HG03460 (cell line): ENCODE measurements around the gene HOXA7.

Experiments
- ATAC-seq: cut with Tn5 transposase; IDR thresholded peaks from one replicate; pipeline ENCODE4 v1.9.1; 2021; ENCODE audit not compliant: unreplicated experiment

HOXA7 gene

GRCh38 chr7:27171637-27172314, 15.3 kb upstream of the HOXA7 start:
- no peak for ATAC-seq

DNA sequence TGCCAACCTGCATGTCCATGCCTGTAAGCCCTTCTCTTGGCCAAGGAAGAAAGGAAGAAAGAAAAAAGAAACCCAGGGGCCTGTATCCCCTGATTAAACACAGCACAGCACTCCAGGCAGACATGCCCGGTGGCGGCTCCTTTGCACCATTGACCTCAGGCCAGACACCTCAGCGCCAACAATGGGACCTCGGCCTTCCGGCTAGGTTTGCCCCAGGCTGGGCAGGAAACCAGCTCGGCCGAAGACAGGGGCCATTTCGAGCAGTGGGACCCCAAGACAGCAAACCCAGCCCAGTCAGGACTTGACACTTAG, 14.8 kb upstream of the HOXA7 start:
- no peak for ATAC-seq

DNA sequence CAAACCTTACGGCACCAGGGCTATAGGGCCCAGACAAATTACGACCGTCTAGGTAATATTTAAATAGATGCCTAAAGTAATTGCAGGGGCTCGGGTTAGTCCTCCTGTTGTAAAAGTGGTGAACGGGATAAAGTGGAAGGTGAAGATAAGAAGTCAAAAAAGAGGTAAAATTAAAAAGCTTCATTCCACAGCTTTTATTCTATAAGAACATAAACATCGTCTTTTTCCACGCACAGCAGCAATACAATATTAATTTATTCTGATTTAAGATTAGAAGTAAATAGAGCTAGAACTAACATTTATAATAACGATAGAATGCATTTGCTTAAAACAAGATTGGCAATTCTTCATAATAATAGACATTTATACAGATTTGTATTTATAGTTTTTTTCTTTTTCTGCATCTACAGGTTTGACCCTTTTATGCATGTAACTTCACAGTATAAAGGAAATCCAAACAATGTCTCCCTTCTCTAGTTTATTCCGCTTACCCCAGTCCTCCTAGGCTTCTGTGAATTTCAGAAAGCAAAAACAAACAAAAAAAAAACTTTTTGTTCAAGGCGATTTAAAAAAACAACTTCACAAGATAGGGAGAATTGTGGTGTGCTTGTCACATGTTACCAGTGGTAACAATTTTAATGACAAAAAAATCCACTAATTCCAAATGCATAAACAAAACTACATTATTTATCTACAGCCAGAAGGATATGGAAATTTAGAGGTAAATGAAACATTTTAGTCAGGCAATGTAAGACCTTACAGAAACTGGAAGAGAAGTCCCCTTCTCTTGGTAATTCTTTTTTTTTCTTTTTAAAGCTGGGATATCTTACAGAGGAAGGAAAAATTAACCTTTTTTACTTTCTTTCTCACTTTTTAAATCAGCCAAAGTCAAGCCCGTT, 14.2 kb upstream of the HOXA7 start:
- no peak for ATAC-seq

GRCh38 chr7:27169658-27170425, 13.4 kb upstream of the HOXA7 start:
- ATAC-seq, result no peak

- no peak for ATAC-seq
Observed at GRCh38 chr7:27168265-27168947, 11.9 kb upstream of the HOXA7 start.

DNA sequence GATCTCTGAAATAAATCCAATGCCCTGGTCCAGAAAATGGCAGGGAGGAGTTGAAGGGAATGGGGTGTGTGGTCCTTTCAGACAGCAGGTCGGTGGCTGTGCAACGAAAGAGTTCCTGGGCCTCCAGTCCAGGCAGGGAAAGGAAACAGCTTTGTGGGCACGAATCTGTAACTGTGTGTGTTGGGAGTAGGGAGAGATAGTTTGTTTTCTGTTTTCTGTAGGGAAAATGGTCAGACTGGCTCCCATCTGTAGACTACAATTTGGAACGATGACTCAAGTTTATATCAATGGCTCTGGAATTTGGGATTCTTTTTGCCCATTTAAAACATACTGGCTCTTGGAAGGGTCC, 11.4 kb upstream of the HOXA7 start:
- ATAC-seq, result no peak

DNA sequence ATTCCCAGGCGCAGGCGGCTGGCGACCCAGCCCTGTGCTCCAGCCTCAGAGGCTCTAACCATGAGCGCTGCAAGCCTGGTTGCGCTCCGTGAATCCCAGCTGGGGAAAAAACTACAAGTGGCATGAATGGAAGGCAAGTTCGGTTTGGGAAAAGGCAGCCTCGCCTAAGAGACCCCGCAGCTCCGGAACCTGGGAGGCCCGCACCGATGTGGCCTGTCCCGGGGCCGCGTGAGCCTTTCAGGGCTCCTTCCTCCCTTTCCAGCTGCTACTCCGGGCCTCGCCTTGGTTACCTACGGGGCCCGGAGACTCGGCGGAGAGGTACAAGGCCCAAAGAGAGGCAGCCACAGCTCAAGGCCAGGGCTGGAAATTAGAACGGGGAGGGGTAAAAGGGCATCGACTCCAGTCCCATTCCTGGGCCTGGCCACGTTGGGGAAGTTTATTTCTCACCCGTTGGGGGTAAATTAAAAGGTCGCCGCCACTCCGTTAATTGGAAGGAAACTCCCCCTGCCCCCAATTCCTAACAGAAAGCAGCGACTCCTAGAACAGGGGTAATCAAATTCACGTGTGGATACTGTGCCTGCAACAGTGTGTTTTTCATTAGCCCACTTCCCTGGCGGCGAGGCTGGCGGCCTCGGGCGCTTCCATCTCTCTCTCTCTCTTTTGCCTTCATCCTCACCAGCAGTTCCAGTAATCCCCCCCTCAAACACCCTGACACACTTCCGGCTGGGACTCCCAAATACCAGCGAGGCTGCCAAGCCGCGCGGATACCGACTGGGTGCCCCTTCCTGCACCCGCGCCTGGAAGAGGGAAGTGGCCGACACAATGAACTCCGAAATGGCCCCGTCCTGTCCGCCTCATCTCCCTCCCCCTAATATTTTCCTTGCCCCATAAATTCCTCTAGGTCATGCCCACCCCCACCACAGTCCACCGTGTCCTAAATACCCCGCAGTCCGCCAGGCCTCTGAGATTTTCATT, 10.3 kb upstream of the HOXA7 start:
- no peak for ATAC-seq

GRCh38 chr7:27165996-27166530, 9.6 kb upstream of the HOXA7 start:
- ATAC-seq, result no peak

DNA sequence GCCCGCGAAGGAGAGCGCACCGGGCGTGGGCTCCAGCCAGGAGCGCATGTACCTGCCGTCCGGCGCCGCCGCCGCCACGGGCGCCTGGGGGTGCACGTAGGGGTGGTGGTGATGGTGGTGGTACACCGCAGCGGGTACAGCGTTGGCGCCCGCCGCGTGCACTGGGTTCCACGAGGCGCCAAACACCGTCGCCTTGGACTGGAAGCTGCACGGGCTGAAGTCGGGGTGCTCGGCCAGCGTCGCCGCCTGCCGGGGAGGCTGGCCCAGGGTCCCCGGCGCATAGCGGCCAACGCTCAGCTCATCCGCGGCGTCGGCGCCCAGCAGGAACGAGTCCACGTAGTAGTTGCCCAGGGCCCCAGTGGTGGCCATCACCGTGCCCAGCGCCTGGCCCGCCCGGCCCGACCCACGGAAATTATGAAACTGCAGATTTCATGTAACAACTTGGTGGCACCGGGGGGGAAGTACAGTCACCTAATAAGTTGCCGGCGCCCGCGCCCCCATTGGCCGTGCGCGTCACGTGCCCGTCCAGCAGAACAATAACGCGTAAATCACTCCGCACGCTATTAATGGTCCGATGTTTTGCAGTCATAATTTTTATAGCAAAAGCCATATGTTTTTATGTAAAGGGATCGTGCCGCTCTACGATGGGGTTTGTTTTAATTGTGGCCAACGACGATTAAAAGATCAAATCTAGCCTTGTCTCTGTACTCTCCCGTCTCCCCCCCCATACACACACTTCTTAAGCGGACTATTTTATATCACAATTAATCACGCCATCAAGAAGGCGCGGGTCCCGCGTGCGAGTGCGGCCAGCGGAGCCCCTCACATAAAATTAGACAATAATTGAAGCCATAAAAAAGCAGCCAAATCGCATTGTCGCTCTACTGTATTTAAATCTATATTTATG, 8.9 kb upstream of the HOXA7 start, which contains the start of gene HOXA9:
Gene HOXA9 (minus strand): TSS at position 449 of the 907 bp plus-strand sequence. CDS start 80 bp downstream, at position 369.
- ATAC-seq, result no peak

DNA sequence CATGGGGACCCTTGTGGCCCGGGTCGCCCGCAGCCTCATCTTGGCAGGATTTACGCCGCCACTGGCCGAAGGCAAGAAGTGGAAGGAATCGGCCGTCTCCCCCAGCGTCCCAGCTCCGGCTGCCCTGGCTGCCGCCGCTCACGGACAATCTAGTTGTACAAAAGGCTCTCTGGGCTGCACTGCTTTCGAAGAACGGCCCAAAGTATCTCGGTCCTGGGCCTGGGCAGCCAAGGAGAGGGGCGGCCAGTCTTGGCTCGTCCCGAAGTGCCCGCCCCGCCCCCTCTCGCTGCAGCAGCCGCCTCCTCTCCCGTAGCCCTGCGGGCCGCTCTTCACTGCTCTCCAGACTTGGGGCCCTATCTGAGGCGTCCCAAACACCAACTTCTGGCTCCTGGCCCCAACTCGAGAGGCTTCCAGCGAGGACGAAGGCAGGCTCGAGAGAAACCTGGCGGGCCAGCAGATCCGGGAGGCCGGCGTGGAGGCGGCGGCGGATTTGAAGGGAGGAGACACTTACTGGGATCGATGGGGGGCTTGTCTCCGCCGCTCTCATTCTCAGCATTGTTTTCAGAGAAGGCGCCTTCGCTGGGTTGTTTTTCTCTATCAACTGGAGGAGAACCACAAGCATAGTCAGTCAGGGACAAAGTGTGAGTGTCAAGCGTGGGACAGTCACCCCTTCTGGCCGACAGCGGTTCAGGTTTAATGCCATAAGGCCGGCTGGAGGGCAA, 8.1 kb upstream of the HOXA7 start:
- ATAC-seq, result no peak

DNA sequence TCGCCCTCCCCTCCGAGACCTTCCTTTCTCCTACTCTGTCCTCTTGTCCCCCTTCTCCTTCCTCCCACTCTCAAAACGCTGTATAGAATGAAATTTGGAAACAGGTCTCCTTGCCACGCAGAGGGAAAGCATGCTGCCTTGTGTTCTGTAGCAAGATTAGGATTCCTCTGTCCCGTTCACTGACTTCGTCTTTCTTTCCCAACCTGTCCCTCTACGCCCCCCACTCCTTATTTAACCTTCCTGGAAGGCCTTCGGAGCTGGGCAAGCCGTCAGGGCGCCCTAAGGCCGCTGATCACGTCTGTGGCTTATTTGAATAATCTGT, 7.5 kb upstream of the HOXA7 start:
- no peak for ATAC-seq

DNA sequence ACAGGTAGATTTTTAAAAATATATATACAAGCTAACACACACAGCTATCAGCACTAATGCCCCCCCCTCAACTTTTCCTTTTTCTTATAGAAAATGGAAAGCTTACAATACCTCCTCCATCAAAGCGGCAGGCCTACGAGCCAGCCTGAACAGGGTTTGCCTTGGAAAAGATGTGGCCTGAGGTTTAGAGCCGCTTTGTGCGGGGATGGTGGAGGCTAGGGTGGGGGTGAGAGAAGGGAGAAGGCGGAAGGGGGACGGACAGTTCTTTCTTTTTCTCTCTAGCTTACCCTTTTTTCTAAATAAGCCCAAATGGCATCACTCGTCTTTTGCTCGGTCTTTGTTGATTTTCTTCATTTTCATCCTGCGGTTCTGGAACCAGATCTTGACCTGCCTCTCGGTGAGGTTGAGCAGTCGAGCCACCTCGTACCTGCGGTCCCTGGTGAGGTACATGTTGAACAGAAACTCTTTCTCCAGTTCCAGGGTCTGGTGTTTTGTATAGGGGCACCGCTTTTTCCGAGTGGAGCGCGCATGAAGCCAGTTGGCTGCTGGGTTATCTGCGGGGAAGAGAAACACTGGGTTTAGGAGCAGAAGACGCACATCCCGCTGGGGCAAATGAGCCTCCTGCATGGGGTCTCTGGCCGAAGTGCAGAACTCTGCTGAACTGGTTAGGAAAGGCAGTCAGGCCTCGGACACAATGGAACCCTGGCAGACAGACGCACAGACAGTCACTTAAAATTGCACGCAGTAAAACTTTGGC, 7.0 kb upstream of the HOXA7 start:
- ATAC-seq, result no peak

DNA sequence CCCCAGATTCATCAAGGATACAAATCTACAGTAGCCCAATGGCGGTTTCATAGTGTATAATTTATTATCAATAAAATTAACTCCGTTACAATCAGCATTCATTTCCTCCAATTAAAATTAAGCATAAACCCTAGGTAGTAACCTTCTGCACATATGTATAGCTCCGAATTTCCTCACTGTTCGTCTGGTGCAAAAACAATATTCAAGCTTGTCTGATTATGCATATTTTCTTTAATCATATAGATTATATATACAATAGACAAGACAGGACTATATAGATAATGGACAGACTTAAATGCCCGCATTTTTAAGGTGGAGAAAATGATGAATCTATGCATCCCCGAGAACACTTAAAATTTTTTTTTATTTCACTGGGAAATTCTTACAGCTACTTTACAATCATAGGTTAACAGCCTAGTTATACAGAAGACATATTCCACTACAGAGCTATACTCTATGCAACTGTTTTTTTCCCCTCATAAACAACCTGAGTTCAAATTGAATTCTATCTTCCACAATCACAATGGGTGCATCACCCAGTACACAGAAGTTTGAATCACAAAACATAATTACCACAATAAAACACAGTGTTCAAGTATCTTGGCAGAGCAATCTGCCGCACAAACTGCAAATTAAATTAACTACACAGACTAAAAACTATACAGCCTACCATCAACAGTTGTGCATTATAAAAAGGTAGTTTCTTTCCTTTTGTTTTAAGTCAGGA, 6.2 kb upstream of the HOXA7 start:
- ATAC-seq, result no peak

DNA sequence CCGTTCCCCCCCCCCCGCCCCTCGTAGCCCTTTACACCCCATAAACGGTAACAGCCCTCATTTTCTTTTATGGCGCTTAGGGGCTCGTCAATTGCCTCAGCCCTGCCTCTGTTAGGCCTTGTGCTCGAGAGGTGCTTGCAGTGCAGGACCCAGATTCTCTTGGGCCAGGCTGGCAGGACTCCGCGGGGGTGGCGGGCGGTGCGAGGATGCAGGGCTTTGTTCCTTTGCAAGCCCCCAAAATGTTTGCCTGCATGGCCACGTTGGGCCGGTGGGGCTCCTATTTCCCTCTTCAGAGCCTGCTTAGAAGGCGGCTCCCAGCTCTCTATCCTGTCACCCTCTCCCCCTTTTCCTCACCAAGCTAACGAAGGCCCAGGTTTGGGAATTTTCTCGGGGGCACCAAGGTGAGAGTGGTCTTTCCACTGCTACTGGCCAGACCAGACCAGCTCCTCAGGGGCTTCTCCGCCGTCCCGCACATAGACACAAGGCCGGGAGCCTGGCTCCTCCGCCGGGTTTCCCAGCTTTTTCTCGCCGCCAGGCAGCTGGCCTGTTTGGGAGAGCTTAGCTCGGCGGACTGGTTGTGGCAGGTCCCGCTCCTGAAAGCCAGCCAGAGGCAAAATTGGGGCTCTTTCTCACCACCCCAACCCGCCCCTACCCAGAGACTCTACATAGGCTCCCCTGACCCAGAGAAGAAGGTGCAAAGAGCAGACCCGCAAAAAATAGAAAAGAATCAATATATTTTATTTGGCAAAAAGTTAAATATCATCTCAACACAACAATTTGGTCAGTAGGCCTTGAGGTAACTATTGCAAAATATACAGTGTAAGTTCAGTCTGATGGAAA, 5.5 kb upstream of the HOXA7 start:
- ATAC-seq, result no peak

DNA sequence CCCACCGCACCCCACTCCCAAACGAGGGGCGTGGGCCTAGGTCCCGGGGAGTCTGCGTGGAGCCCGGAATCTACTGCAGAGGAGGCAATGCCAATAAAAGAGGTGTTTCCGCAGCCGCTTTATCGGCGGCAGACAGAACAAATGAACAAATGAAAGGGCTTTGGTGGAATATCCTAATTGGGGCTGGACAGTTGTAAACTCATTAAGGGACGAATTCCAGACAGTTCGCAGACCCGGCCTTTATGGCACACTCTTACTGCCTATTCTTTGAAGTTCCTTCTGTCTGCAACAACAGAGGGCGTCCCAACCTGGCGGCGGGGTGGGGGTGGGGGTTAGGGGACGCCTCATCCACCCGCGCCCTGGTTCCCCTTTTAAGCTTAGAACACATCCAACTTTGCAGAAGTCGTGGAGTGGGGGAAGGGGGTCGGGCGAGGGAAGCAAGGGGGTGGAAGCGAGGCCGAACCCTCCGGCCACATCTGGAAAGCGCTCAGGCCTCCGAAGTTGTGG, 4.8 kb upstream of the HOXA7 start:
- no peak for ATAC-seq
